ENCODE data around the gene PROSER2.

Gene PROSER2

GRCh38 chr10:11910102-11910501 is 86.9 kb downstream of the PROSER2 start:
- DNase-seq, result no peak

- DNase-seq, result no peak
These were observed 90.0 kb downstream of the PROSER2 start for GRCh38 chr10:11913079-11913641.

GRCh38 chr10:11918384-11918783 is 95.2 kb downstream of the PROSER2 start:
- DNase-seq, result no peak

DNA sequence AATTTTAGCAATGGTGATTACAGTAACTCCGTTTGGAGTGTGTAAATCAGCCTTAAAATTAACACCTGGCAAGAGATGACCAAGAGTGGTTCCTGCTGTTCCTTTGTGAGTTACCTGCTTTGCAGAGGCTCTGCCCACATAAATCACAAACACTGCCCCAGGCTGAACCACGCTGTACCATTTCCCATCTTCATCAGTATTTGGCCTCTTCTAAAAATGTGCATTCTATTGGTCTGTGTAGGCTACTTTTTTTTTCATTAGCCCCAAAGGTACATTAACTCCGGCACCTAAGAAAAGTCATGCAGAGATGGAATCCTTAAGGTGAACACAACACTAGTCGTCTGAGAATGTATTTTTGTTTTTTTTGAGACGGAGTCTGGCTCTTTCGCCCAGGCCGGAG is 96.1 kb downstream of the PROSER2 start:
- no peak for DNase-seq
